IMR-90 (cell line): ENCODE results near the gene PAK1IP1. TPM values are rescaled to one million over a fixed set of nuclear protein-coding genes. Genes with fewer than 3 reads are reported as not detected.

ENCODE experiments used
- microRNA-seq, 2 experiments: library from miRNA; stranded (forward) in 1 of 2; unstranded in 1 of 2; fragments of 10-50 nt in 1 of 2; fragments of <30 nt in 1 of 2; gene quantifications in 1 of 2; microRNA quantifications in 1 of 2; one replicate each; pipeline versions ENCODE3 to v1.1.0; 2013 to 2020; ENCODE audit not compliant: insufficient read depth in 1 of 2, insufficient read length in 1 of 2, unreplicated experiment in 1 of 2
- polyA plus RNA-seq, 3 experiments: library from polyadenylated mRNA; depleted of rRNA; stranded (reverse); fragments of >200 nt; gene quantifications; 2 replicates each; pipeline ENCODE4 v1.2.3, GENCODE V29; 2012; ENCODE audit warnings: low replicate concordance in 1 of 3
- small RNA-seq, 5 experiments: library from RNA; depleted of rRNA; stranded (forward); fragments of <200 nt; gene quantifications; one replicate each; pipeline ENCODE3, GENCODE V24; 2012
- total RNA-seq: library from RNA; depleted of rRNA; stranded (reverse); fragments of >200 nt; gene quantifications from 2 replicates; pipeline ENCODE4 v1.2.3, GENCODE V29; 2012; rRNA removed

Gene PAK1IP1
- total and polyA plus RNA-seq, 2 of the 4 experiments (the other 2 are of a cell fraction) = 16.9 to 22.9 TPM

Small RNA genes lying within 50 kb of the gene (microRNA-seq; reads per million reads assigned to microRNA genes)
- gene RF00019 (ENCODE audit: insufficient read depth, insufficient read length) (not detected), gene RNA5SP203 (ENCODE audit: insufficient read depth, insufficient read length) (not detected)

Small RNA genes lying within 50 kb of the gene (small RNA-seq; reads per million reads assigned to genes)
- gene RF00019 = 0 reads per million in 5 experiments
- gene RNA5SP203 = 0 reads per million in 5 experiments

Other genes starting within 250 kb of the PAK1IP1 start
- gene GCNT2, start 173.6 kb upstream of the PAK1IP1 start, total RNA-seq = 0.83 and 0.90 TPM in 2 replicates
- 0.24 and 0.34 TPM in 2 replicates for gene GCNT2, start 173.6 kb upstream of the PAK1IP1 start, polyA plus RNA-seq (2012; rRNA removed)
- gene C6orf52, start 356 bp upstream of the PAK1IP1 start, total RNA-seq = not detected in 2 replicates
- gene C6orf52, start 356 bp upstream of the PAK1IP1 start, polyA plus RNA-seq (2012; rRNA removed) = 0.31 TPM in 1 of 2 replicates, not detected in the other
- 129 and 141 TPM in 2 replicates for gene TMEM14C, start 28.1 kb downstream of the PAK1IP1 start, total RNA-seq
- gene TMEM14C, start 28.1 kb downstream of the PAK1IP1 start, polyA plus RNA-seq (2012; rRNA removed) = 170 and 175 TPM in 2 replicates
- 66.5 and 158 TPM in 2 replicates for gene TMEM14B, start 52.8 kb downstream of the PAK1IP1 start, total RNA-seq
- 80.5 and 81.4 TPM in 2 replicates for gene TMEM14B, start 52.8 kb downstream of the PAK1IP1 start, polyA plus RNA-seq (2012; rRNA removed)
- gene MAK, start 143.6 kb downstream of the PAK1IP1 start, total RNA-seq = under 0.01 TPM in 1 of 2 replicates, not detected in the other
- not detected in 2 replicates for gene MAK, start 143.6 kb downstream of the PAK1IP1 start, polyA plus RNA-seq (2012; rRNA removed)
- not detected in 2 replicates for gene GCM2, start 187.1 kb downstream of the PAK1IP1 start, total RNA-seq
- not detected in 2 replicates for gene GCM2, start 187.1 kb downstream of the PAK1IP1 start, polyA plus RNA-seq (2012; rRNA removed)
- not detected in 2 replicates for gene SYCP2L, start 192.1 kb downstream of the PAK1IP1 start, total RNA-seq
- 0.05 TPM in 1 of 2 replicates, not detected in the other for gene SYCP2L, start 192.1 kb downstream of the PAK1IP1 start, polyA plus RNA-seq (2012; rRNA removed)